ENCODE results near the gene CHRNB2.

GRCh38 chr1:154529308-154529707 is 38.3 kb upstream of the CHRNB2 start:
- TF ChIP-seq, protein P1, sequence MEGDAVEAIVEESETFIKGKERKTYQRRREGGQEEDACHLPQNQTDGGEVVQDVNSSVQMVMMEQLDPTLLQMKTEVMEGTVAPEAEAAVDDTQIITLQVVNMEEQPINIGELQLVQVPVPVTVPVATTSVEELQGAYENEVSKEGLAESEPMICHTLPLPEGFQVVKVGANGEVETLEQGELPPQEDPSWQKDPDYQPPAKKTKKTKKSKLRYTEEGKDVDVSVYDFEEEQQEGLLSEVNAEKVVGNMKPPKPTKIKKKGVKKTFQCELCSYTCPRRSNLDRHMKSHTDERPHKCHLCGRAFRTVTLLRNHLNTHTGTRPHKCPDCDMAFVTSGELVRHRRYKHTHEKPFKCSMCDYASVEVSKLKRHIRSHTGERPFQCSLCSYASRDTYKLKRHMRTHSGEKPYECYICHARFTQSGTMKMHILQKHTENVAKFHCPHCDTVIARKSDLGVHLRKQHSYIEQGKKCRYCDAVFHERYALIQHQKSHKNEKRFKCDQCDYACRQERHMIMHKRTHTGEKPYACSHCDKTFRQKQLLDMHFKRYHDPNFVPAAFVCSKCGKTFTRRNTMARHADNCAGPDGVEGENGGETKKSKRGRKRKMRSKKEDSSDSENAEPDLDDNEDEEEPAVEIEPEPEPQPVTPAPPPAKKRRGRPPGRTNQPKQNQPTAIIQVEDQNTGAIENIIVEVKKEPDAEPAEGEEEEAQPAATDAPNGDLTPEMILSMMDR (IDR thresholded peaks at IDR 0.05) = no peak
- TF ChIP-seq EZH2 (IDR thresholded peaks at IDR 0.05; ENCODE audit: borderline replicate concordance, insufficient read depth, low read depth, low read length, poor library complexity, severe bottlenecking) = no peak

Data from B cell (primary cell).